ENCODE data around the gene ZSCAN31. TPM values are rescaled to one million over a fixed set of nuclear protein-coding genes. Genes with fewer than 3 reads are reported as not detected.

Gene ZSCAN31
- total RNA-seq, 3 donors from 2014 or later (not counting 1 experiment from before 2014, with no cell fraction given) = 0.65 to 2.2 (median 0.72) TPM

GRCh38 chr6:28274888-28275287 lies 61.1 kb downstream of the ZSCAN31 start:
- H3K27ac ChIP-seq (ENCODE audit: low read length) = no peak overlapping the region
- peaks cover 28% of the 10 kb centered on the region for H3K36me3 Mint-ChIP-seq
- TF ChIP-seq, protein P1, sequence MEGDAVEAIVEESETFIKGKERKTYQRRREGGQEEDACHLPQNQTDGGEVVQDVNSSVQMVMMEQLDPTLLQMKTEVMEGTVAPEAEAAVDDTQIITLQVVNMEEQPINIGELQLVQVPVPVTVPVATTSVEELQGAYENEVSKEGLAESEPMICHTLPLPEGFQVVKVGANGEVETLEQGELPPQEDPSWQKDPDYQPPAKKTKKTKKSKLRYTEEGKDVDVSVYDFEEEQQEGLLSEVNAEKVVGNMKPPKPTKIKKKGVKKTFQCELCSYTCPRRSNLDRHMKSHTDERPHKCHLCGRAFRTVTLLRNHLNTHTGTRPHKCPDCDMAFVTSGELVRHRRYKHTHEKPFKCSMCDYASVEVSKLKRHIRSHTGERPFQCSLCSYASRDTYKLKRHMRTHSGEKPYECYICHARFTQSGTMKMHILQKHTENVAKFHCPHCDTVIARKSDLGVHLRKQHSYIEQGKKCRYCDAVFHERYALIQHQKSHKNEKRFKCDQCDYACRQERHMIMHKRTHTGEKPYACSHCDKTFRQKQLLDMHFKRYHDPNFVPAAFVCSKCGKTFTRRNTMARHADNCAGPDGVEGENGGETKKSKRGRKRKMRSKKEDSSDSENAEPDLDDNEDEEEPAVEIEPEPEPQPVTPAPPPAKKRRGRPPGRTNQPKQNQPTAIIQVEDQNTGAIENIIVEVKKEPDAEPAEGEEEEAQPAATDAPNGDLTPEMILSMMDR (IDR thresholded peaks at IDR 0.05) = no peak
- H3K36me3 ChIP-seq (ENCODE audit: control insufficient read depth, insufficient read depth, low read length) = peaks cover 53% of the 10 kb centered on the region
- H3K27ac Mint-ChIP-seq = peak overlapping the region in 1 of 2 donors; percentile 24
- H3K9me3 ChIP-seq (ENCODE audit: control insufficient read depth, insufficient read depth, low read length) = no peaks in the 10 kb centered on the region
- no peak overlapping the region for H3K4me3 ChIP-seq (ENCODE audit: low read length)
- H3K9me3 Mint-ChIP-seq = no peaks in the 10 kb centered on the region
- ATAC-seq = no peak
- H3K4me1 Mint-ChIP-seq = peaks cover 0 to 6% of the 10 kb centered on the region in 2 donors
- intact Hi-C loops (cut with micrococcal nuclease) = no loop called here
- no peak for DNase-seq
- no peak overlapping the region for H3K4me3 Mint-ChIP-seq
- no peaks in the 10 kb centered on the region for H3K27me3 ChIP-seq (ENCODE audit: control insufficient read depth, insufficient read depth, low read length)
- H3K4me1 ChIP-seq (ENCODE audit: control insufficient read depth, insufficient read depth, low read length) = no peaks in the 10 kb centered on the region
- H3K27me3 Mint-ChIP-seq (ENCODE audit: low read depth in 2 of 2) = no peaks in the 10 kb centered on the region

Other genes with a start within 250 kb of the ZSCAN31 start
- gene ZSCAN16, start 211.5 kb downstream of the ZSCAN31 start, total RNA-seq = 1 to 10 TPM; 7.7 to 9.1 (median 7.8) TPM
- 10 to 100 TPM; 38.0 to 42.5 (median 39.2) TPM for gene ZKSCAN8, start 194.3 kb downstream of the ZSCAN31 start, total RNA-seq
- 10 to 100 TPM; 17.7 to 20.0 (median 18.7) TPM for gene ZSCAN9, start 110.9 kb downstream of the ZSCAN31 start, total RNA-seq
- gene ZKSCAN4, start 83.9 kb downstream of the ZSCAN31 start, total RNA-seq = 1 to 10 TPM; 1.6 to 4.2 (median 2.9) TPM
- gene NKAPL, start 76.9 kb downstream of the ZSCAN31 start, total RNA-seq = under 1 TPM in 2 of 3 donors, not detected in 1; 0.31 to 0.36 TPM
- 10 to 100 TPM; 13.7 to 24.4 (median 15.4) TPM for gene ZSCAN26, start 69.0 kb downstream of the ZSCAN31 start, total RNA-seq
- gene PGBD1, start 54.6 kb downstream of the ZSCAN31 start, total RNA-seq = 1 to 10 TPM; 1.1 to 1.5 (median 1.1) TPM
- gene ZKSCAN3, start 13.8 kb upstream of the ZSCAN31 start, total RNA-seq = 1 to 10 TPM; 3.1 to 6.0 (median 4.7) TPM
- 1 to 10 TPM; 3.5 to 4.9 (median 3.9) TPM for gene ZSCAN12, start 63.6 kb upstream of the ZSCAN31 start, total RNA-seq
- gene ZSCAN23, start 107.3 kb upstream of the ZSCAN31 start, total RNA-seq = under 1 TPM in 2 of 3 donors, not detected in 1; 0.36 to 0.55 TPM
- not detected for gene GPX6, start 179.6 kb upstream of the ZSCAN31 start, total RNA-seq
- gene GPX5, start 189.7 kb upstream of the ZSCAN31 start, total RNA-seq = not detected